Brain microvascular endothelial cell (primary cell): ENCODE results near the gene NCOA6.

Experiments
- DNase-seq: peaks from one replicate; pipeline ENCODE4 v3.0.0-alpha.2; 2020
- H3K27ac ChIP-seq: fragments of 250-450 bp; sonication (Bioruptor Pico); 2 replicates; pipeline ENCODE4 v1.5.1; 2020; ENCODE audit warnings: mild to moderate bottlenecking, moderate library complexity
- H3K27me3 ChIP-seq: fragments of 250-450 bp; sonication (Bioruptor Pico); replicated peaks from 2 replicates; pipeline ENCODE4 v1.5.1; 2020; ENCODE audit warnings: mild to moderate bottlenecking
- H3K36me3 ChIP-seq: fragments of 250-450 bp; sonication (Bioruptor Pico); replicated peaks from 2 replicates; pipeline ENCODE4 v1.5.1; 2020; ENCODE audit warnings: mild to moderate bottlenecking
- H3K4me3 ChIP-seq: 2 replicates; pipeline ENCODE4 v1.5.1; 2011; ENCODE audit warnings: low read depth, mild to moderate bottlenecking, control low read depth, low read length, moderate library complexity
- CTCF ChIP-seq: IDR thresholded peaks from 2 replicates; pipeline ENCODE4 v1.5.1; 2011; ENCODE audit warnings: low read depth, mild to moderate bottlenecking, moderate library complexity, low read length, control low read depth, inconsistent platforms; ENCODE audit errors: missing control alignments
- in situ Hi-C: cut with HindIII; loops from 2 replicates; pipeline ENCODE4 v1.10.0; 2017; ENCODE audit warnings: low sequenced_read_pairs, low pct_ligation_motif_present

The NCOA6 gene

GRCh38 chr20:34762031-34762555 lies 63.4 kb downstream of the NCOA6 start:
- H3K4me3 ChIP-seq, result no peak overlapping the region
- no peak for DNase-seq
- H3K27ac ChIP-seq, result no peak overlapping the region
- peaks cover 19% of the 10 kb centered on the region for H3K36me3 ChIP-seq
- in situ Hi-C loops, result no loop called here
- TF ChIP-seq CTCF, result no peak
- no peaks in the 10 kb centered on the region for H3K27me3 ChIP-seq

DNA sequence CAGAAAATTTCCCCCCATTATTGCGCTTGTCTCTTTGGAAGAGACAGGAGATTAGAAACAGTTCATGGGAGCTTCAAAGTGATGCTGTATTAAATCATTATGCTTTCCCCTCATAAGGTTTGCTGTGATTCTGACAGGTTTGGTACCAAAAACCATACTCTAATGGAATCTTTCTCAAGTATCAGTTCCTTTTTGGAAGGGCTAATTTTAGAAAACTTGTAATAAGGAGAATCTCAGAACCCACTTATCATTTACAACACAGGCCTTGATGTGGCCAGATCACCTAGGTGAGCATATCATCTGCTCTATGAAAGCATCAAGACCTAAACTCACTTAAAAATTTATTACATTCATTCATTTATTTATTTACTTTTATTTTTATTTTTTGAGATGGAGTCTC lies 70.1 kb downstream of the NCOA6 start:
- DNase-seq, result no peak
- Histone ChIP-seq H3K4me3 (no peak overlapping the region), H3K27ac (no peak overlapping the region), H3K36me3 (peaks cover 17% of the 10 kb centered on the region), H3K27me3 (no peaks in the 10 kb centered on the region)
- in situ Hi-C loops, result no loop called here
- no peak for TF ChIP-seq CTCF

GRCh38 chr20:34754611-34755010 lies 70.8 kb downstream of the NCOA6 start:
- DNase-seq, result no peak
- no peak for TF ChIP-seq CTCF
- peaks cover 21% of the 10 kb centered on the region for H3K36me3 ChIP-seq
- no peak overlapping the region for H3K4me3 ChIP-seq
- no peaks in the 10 kb centered on the region for H3K27me3 ChIP-seq
- in situ Hi-C loops, result no loop called here
- no peak overlapping the region for H3K27ac ChIP-seq

DNA sequence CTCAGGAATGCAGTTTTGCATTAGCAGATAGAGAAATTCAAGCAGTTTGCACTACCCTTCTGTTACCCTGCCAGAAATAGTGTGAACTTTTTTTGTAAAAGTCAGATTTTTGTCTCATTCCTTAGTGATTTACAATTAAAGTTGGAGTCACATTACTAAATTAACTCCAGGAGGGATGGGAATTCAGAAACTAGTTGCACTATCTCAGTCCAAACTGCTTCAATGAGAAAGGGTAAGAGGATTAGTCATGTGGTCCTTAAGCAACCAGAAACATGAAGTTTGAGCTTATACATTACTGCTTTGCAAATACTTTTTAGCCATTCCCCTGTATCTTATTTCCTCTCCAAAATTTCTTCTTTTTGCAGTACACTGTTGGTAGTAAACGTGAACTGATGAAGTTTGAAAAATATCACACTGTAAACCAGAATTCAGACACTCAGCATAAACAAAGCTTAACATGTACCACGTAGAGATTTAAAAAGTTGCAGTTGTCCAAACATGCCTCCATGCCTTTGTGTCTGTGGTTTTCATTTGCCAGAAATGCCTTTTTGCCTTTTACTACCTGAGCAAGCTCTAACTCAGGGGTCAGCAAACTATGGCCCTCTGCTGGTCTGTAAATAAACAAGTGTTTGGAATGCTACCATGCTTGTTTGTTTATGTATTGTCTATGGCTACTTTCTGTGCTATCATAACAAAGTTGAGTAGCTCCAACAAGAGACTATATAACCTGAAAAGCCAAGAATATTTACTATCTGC lies 71.6 kb downstream of the NCOA6 start:
- Histone ChIP-seq H3K36me3 (peaks cover 24% of the 10 kb centered on the region), H3K4me3 (no peak overlapping the region), H3K27ac (no peak overlapping the region), H3K27me3 (no peaks in the 10 kb centered on the region)
- no peak for DNase-seq
- TF ChIP-seq CTCF, result no peak
- in situ Hi-C loops, result no loop called here

- no peak overlapping the region for H3K4me3 ChIP-seq
- in situ Hi-C loops, result no loop called here
- no peaks in the 10 kb centered on the region for H3K27me3 ChIP-seq
- no peak for DNase-seq
- TF ChIP-seq CTCF, result no peak
- peaks cover 11% of the 10 kb centered on the region for H3K36me3 ChIP-seq
- H3K27ac ChIP-seq, result no peak overlapping the region
These were observed 74.0 kb downstream of the NCOA6 start for GRCh38 chr20:34751453-34751852.

GRCh38 chr20:34750484-34750883 lies 75.0 kb downstream of the NCOA6 start:
- in situ Hi-C loops, result no loop called here
- no peak overlapping the region for H3K4me3 ChIP-seq
- TF ChIP-seq CTCF, result no peak
- peaks cover 14% of the 10 kb centered on the region for H3K36me3 ChIP-seq
- H3K27ac ChIP-seq, result no peak overlapping the region
- no peak for DNase-seq
- H3K27me3 ChIP-seq, result no peaks in the 10 kb centered on the region
